Loucy (cell line): ENCODE results near the gene MAP1A.

Source experiments
- H2AFZ ChIP-seq: fragments of 200-600 bp; sonication (generic); 2 replicates; pipeline ENCODE4 v1.6.0; 2016; ENCODE audit warnings: antibody characterized with exemption, mild to moderate bottlenecking, low read length, moderate library complexity
- H3F3A ChIP-seq: fragments of 200-600 bp; 2 replicates; pipeline ENCODE4 v1.6.0; 2016; ENCODE audit warnings: antibody characterized with exemption, low read depth, mild to moderate bottlenecking
- H3K27me3 ChIP-seq: fragments of 200-600 bp; sonication (generic); 2 replicates; pipeline ENCODE4 v1.6.1; 2014; ENCODE audit warnings: low read length, mild to moderate bottlenecking; ENCODE audit not compliant: insufficient read depth, poor library complexity, severe bottlenecking
- H3K36me3 ChIP-seq: fragments of 200-600 bp; sonication (generic); 2 replicates; pipeline ENCODE4 v1.6.1; 2016; ENCODE audit warnings: low read length; ENCODE audit not compliant: insufficient read depth
- H3K4me1 ChIP-seq: fragments of 200-600 bp; sonication (generic); 2 replicates; pipeline ENCODE4 v1.5.1; 2014; ENCODE audit warnings: low read length, mild to moderate bottlenecking; ENCODE audit not compliant: insufficient read depth, poor library complexity, severe bottlenecking
- H3K4me2 ChIP-seq: fragments of 200-600 bp; sonication (generic); 2 replicates; pipeline ENCODE4 v1.6.0; 2014; ENCODE audit warnings: antibody characterized with exemption, low read length, low read depth, mild to moderate bottlenecking; ENCODE audit not compliant: poor library complexity, severe bottlenecking
- H3K4me3 ChIP-seq: fragments of 200-600 bp; sonication (generic); 2 replicates; pipeline ENCODE4 v1.5.1; 2014; ENCODE audit warnings: low read length, mild to moderate bottlenecking, mixed read lengths; ENCODE audit not compliant: poor library complexity, severe bottlenecking
- H3K79me2 ChIP-seq: fragments of 200-600 bp; sonication (generic); 2 replicates; pipeline ENCODE4 v1.6.1; 2014; ENCODE audit warnings: low read length; ENCODE audit not compliant: insufficient read depth
- H3K9ac ChIP-seq: fragments of 200-600 bp; sonication (generic); 2 replicates; pipeline ENCODE4 v1.6.0; 2014; ENCODE audit warnings: mild to moderate bottlenecking, low read depth, low read length, moderate library complexity; ENCODE audit not compliant: poor library complexity, severe bottlenecking
- H3K9me2 ChIP-seq: fragments of 200-600 bp; sonication (generic); replicated peaks from 2 replicates; pipeline ENCODE4 v1.6.1; 2016; ENCODE audit warnings: low read depth, low read length, mixed read lengths
- H3K9me3 ChIP-seq: fragments of 200-600 bp; sonication (generic); 2 replicates; pipeline ENCODE4 v1.6.1; 2014; ENCODE audit warnings: mild to moderate bottlenecking, antibody characterized with exemption, low read length, low read depth; ENCODE audit not compliant: insufficient read depth
- H4K20me1 ChIP-seq: fragments of 200-600 bp; sonication (generic); 2 replicates; pipeline ENCODE4 v1.6.0; 2014; ENCODE audit warnings: antibody characterized with exemption, low read length, mild to moderate bottlenecking; ENCODE audit not compliant: insufficient read depth, poor library complexity, severe bottlenecking
- EZH2phosphoT487 ChIP-seq: fragments of 200-600 bp; IDR thresholded peaks from 2 replicates; pipeline ENCODE4 v1.6.1; 2018; ENCODE audit warnings: antibody characterized with exemption, mild to moderate bottlenecking, moderate library complexity, borderline replicate concordance
- TF ChIP-seq, protein P1 (sequence below): fragments of 200-600 bp; sonication (generic); conservative IDR thresholded peaks from 2 replicates; pipeline ENCODE4 v1.5.1; 2014; ENCODE audit warnings: mild to moderate bottlenecking, antibody characterized with exemption, low read length

Gene MAP1A

GRCh38 chr15:43498990-43499389, 18.4 kb upstream of the MAP1A start:
- no peak overlapping the region for H2AFZ ChIP-seq
- no peak overlapping the region for H3K4me3 ChIP-seq
- no peaks in the 10 kb centered on the region for H3K79me2 ChIP-seq
- H3K27me3 ChIP-seq = no peaks in the 10 kb centered on the region
- no peaks in the 10 kb centered on the region for H3K36me3 ChIP-seq
- no peaks in the 10 kb centered on the region for H3K9me2 ChIP-seq
- no peak overlapping the region for H3K4me2 ChIP-seq
- H3K9ac ChIP-seq = no peak overlapping the region
- TF ChIP-seq, protein P1, sequence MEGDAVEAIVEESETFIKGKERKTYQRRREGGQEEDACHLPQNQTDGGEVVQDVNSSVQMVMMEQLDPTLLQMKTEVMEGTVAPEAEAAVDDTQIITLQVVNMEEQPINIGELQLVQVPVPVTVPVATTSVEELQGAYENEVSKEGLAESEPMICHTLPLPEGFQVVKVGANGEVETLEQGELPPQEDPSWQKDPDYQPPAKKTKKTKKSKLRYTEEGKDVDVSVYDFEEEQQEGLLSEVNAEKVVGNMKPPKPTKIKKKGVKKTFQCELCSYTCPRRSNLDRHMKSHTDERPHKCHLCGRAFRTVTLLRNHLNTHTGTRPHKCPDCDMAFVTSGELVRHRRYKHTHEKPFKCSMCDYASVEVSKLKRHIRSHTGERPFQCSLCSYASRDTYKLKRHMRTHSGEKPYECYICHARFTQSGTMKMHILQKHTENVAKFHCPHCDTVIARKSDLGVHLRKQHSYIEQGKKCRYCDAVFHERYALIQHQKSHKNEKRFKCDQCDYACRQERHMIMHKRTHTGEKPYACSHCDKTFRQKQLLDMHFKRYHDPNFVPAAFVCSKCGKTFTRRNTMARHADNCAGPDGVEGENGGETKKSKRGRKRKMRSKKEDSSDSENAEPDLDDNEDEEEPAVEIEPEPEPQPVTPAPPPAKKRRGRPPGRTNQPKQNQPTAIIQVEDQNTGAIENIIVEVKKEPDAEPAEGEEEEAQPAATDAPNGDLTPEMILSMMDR = 0 out of 2 replicates have a peak, but pooled peaks have one; percentile 15
- no peak for TF ChIP-seq EZH2phosphoT487
- no peaks in the 10 kb centered on the region for H3F3A ChIP-seq
- no peaks in the 10 kb centered on the region for H3K4me1 ChIP-seq
- H3K9me3 ChIP-seq = no peaks in the 10 kb centered on the region
- H4K20me1 ChIP-seq = no peaks in the 10 kb centered on the region

- Histone ChIP-seq H3K9me3 (no peaks in the 10 kb centered on the region), H3K9ac (no peak overlapping the region), H3K36me3 (no peaks in the 10 kb centered on the region), H3K9me2 (no peaks in the 10 kb centered on the region), H3K79me2 (no peaks in the 10 kb centered on the region), H4K20me1 (no peaks in the 10 kb centered on the region), H3K4me2 (no peak overlapping the region), H3K4me3 (no peak overlapping the region), H3K27me3 (no peaks in the 10 kb centered on the region), H3K4me1 (no peaks in the 10 kb centered on the region), H3F3A (no peaks in the 10 kb centered on the region), H2AFZ (no peak overlapping the region)
- TF ChIP-seq EZH2phosphoT487 = no peak
- TF ChIP-seq, protein P1 = no peak
Observed at GRCh38 chr15:43499635-43500034, 17.8 kb upstream of the MAP1A start.

DNA sequence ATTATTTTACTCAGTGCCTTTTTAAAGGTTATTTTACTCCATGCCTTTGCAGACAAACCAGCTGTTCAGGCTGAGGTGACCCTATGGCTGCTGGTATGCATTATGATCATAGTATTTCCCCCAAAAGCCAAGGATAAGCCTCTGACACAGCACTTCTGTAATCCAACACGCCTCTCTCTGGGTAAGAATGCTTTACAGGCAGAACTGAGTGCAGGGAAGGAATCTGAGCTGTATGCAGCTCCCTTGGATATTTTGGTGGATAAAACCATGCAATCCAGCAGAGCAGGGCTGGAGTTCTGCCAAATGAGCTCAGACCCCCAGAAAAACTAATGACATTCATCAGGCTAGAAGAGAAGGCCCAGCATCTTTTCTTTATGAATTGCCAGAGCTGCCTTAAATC, 11.7 kb upstream of the MAP1A start:
- Histone ChIP-seq H3K36me3 (no peaks in the 10 kb centered on the region), H3K9ac (no peak overlapping the region), H3K4me1 (peaks cover 17% of the 10 kb centered on the region), H3K9me2 (no peaks in the 10 kb centered on the region), H3F3A (no peaks in the 10 kb centered on the region), H4K20me1 (no peaks in the 10 kb centered on the region), H3K27me3 (no peaks in the 10 kb centered on the region), H3K9me3 (no peaks in the 10 kb centered on the region), H3K79me2 (peaks cover 16% of the 10 kb centered on the region), H2AFZ (no peak overlapping the region), H3K4me2 (no peak overlapping the region), H3K4me3 (no peak overlapping the region)
- TF ChIP-seq, protein P1 = no peak
- TF ChIP-seq EZH2phosphoT487 = no peak
